Measurements from ENCODE around the gene VWCE.

GRCh38 chr11:61327669-61328071 is 32.6 kb upstream of the VWCE start:
- TF ChIP-seq, protein P1, sequence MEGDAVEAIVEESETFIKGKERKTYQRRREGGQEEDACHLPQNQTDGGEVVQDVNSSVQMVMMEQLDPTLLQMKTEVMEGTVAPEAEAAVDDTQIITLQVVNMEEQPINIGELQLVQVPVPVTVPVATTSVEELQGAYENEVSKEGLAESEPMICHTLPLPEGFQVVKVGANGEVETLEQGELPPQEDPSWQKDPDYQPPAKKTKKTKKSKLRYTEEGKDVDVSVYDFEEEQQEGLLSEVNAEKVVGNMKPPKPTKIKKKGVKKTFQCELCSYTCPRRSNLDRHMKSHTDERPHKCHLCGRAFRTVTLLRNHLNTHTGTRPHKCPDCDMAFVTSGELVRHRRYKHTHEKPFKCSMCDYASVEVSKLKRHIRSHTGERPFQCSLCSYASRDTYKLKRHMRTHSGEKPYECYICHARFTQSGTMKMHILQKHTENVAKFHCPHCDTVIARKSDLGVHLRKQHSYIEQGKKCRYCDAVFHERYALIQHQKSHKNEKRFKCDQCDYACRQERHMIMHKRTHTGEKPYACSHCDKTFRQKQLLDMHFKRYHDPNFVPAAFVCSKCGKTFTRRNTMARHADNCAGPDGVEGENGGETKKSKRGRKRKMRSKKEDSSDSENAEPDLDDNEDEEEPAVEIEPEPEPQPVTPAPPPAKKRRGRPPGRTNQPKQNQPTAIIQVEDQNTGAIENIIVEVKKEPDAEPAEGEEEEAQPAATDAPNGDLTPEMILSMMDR (conservative IDR thresholded peaks at IDR 0.05; ENCODE audit: low read depth, low read length) = no peak
- no peak for TF ChIP-seq EZH2 (IDR thresholded peaks at IDR 0.05; ENCODE audit: borderline replicate concordance, low read depth, low read length, poor library complexity, severe bottlenecking)

Data from A673 (cell line).